Left hindlimb (tissue), 1 donor: Measurements from ENCODE around the gene NDUFV3.
"Not testable (repeated sequence)": the region's sequence is repeated elsewhere in the genome, so short reads cannot be mapped to it uniquely, and the experiment has no call there.

Source experiments
- DNase-seq: peaks from one replicate; pipeline ENCODE4 v3.0.0-alpha.2; 2018

The NDUFV3 gene

DNA sequence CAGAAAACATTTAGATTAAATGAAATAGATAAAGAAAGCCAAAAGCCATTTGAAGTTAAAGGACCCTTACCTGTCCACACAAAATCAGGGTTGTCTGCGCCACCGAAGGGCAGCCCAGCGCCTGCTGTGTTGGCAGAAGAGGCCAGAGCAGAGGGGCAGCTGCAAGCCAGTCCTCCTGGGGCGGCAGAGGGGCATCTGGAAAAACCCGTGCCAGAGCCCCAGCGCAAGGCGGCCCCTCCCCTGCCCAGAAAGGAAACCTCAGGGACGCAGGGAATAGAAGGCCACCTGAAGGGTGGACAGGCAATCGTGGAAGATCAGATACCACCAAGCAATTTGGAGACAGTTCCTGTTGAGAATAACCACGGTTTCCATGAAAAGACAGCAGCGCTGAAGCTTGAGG, 10.7 kb downstream of the NDUFV3 start:
- no peak for DNase-seq

DNA sequence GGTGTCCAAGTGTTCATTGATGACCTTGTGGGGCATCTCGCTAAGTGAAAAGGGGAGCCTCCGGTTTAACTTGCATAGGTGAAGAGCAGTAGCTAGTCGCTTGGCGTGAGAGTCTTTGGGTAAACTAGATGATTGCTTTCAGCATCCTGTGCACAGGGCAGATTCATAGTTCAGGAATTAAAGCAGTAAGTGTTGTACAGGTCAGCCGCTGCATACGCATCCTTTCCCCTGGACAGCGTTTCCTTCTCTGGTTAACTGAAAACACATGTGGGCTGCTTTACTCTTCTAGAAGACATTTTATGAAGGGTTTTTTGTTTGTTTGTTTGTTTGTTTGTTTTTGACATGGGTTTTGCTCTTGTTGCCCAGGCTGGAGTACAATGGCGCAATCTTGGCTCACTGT, 12.1 kb downstream of the NDUFV3 start:
- no peak for DNase-seq

DNA sequence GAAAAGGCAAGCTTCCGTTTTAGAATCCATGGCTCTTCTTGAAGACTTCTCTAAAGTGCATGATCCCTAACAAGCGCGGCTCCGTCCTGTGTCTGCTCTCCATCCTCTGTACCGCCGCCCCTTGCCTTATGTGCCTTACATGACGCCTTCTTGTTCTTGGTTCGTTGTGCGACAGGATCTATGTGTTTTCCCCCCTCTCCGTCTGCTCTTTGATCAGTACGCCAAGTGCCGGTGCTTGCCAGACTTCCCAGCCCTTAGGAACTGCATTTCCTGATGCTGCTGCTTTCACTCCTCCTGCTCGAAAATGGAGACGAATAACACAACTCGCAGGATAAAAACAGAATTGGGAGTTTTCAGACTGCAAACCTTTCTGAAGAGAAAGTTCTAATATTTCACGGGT, 13.1 kb downstream of the NDUFV3 start:
- DNase-seq = no peak

DNA sequence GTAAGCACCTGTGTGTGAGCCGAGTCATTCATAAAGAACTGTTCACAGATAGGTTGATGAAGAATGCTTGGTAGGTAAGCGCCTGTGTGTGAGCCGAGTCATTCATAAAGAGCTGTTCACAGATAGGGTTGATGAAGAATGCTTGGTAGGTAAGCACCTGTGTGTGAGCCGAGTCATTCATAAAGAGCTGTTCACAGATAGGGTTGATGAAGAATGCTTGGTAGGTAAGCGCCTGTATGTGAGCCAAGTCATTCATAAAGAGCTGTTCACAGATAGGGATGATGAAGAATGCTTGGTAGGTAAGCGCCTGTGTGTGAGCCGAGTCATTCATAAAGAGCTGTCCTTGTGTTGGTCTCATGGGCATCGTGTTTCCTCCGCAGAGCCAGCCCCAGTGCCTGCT, 15.4 kb downstream of the NDUFV3 start:
- not testable (repeated sequence) for DNase-seq

- DNase-seq = not testable (repeated sequence)
Measured at GRCh38 chr21:42911920-42912319, 18.8 kb downstream of the NDUFV3 start.

- DNase-seq = no peak
Measured at GRCh38 chr21:42913476-42913875, 20.4 kb downstream of the NDUFV3 start.

- DNase-seq = no peak
Measured at GRCh38 chr21:42918291-42918690, 25.2 kb downstream of the NDUFV3 start.

- no peak for DNase-seq
Measured at GRCh38 chr21:42921927-42922326, 28.8 kb downstream of the NDUFV3 start.

- DNase-seq = no peak
Measured at GRCh38 chr21:42922918-42923317, 29.8 kb downstream of the NDUFV3 start.

DNA sequence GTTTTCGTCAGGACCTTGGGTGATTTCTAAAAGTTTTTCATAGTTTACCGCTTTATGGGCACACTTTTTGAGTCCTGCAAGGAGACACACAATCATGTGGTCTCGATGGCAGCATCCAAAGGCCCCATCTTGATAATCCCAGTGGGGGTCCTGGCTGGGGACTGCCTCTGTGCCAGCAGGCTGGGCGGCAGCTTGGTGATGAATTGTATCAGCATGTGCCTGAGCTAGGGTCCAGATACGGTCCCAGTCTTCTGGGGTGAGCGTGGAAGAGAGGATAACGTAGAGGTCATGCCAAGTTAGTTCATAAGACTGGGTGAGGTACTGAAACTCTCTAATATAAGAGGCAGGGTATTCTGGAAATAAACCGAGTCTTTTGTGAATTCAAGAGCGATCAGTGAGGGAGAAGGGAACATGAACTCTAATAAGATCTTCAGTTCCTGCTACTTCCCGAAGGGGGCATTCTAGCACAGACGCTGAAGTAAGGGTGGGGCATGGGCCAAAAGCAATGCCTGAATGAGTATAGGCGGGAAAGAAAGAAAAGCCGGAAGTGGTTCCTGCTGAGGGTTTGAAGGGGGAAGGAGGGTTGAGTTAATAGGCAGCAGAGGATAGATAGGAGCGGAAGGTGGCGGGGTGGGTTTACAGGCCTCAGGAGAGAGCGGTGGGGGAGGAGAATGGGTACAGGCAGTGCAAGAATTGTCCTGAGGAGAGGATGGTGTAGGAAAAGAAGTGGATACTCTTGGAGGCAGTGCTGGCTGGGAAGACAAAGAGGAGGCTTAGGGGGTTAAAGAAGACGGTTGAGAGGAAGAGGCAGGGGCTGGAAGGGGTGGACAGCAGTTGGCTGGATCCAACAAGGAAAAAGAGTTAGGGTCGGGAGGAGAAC, 30.7 kb downstream of the NDUFV3 start:
- DNase-seq = peak; percentile 85

DNA sequence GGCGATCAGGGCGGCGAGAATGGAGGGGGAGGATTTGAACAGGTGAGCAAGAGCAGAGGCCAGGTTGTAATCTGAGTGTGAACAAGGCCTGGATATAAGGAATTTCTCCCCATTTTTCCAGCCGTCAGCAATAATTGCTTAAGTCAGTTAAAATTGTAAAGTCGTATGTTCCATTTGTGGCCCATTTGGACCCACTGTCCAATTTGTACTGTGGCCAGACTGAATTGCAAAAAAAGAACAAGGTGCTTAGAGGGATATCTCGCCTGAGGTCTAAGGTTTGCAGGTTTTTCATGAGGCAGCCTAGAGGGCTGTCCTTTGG, 31.3 kb downstream of the NDUFV3 start:
- DNase-seq = no peak

- DNase-seq = no peak
Measured at GRCh38 chr21:42925114-42925926, 32.2 kb downstream of the NDUFV3 start, which contains the start of gene ERVH48-1. Gene ERVH48-1 (minus strand): TSS chr21:42925630. CDS start chr21:42919006, 6,624 bp downstream.

- not testable (repeated sequence) for DNase-seq
Measured at GRCh38 chr21:42927474-42928200, 34.5 kb downstream of the NDUFV3 start.

- DNase-seq = no peak
Measured at GRCh38 chr21:42929969-42930368, 36.9 kb downstream of the NDUFV3 start.

DNA sequence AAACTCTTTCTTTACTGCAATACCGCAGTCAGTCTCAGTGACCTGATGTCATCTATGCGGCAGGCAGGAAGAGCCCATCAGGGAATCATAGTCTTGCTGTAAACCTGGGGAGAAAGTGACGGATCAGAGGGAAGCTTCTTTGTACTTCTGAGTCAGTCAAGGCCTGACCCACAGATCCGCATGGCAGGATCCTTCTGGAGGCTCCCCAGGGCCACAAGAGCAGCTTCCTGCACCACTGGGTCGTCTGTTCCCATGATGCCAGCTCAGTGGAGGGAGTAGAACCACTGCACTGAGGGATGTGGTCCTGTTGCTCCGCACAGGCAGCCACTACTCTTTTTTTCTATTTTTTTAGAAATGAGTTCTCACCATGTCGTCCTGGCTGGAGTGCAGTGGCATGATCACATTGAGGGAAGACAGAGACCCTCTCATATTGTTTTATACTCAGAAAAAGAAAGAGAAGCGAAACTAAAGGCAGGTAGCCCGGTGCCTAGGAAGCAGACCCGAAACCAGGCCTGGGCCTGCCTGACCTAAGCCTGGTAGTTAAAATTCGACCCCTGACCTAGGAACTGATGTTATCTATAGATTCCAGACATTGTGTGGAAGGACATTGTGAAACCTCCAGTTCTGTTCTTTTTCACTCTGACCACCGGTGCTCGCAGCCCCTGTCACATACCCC, 38.6 kb downstream of the NDUFV3 start:
- no peak for DNase-seq

DNA sequence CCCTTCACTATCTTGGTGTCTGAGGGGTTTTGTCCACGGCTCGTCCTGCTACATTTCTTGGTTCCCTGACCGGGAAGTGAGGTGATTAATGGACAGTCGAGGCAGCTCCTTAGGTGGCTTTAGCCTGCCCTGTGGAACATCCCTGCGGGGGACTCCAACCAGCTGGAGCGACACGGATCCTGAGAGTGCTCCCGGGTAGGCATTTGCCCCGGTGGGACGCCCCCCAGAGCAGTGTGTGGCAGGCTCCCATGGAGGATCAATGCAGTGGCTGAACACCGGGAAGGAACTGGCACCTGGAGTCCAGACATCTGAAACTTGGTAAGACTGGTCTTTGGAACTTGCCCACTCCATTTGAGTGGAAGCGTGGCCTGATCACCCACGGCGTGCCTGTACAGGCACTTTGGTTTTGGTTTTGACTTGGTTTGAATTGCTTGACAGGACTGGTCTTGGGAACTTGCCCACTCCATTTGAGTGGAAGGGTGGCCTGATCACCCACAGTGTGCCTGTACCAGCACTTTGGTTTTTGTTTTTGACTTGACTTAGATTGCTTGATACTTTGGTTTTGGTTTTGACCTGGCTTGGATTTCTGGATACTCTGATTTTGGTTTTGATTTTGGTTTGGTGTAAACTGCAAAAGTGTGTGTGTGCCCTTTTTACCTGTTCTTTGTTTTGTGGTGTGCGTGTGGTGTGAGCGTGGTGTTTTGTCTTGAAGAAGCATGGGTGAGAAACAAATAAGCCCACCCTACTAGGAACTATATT, 39.4 kb downstream of the NDUFV3 start:
- not testable (repeated sequence) for DNase-seq

DNA sequence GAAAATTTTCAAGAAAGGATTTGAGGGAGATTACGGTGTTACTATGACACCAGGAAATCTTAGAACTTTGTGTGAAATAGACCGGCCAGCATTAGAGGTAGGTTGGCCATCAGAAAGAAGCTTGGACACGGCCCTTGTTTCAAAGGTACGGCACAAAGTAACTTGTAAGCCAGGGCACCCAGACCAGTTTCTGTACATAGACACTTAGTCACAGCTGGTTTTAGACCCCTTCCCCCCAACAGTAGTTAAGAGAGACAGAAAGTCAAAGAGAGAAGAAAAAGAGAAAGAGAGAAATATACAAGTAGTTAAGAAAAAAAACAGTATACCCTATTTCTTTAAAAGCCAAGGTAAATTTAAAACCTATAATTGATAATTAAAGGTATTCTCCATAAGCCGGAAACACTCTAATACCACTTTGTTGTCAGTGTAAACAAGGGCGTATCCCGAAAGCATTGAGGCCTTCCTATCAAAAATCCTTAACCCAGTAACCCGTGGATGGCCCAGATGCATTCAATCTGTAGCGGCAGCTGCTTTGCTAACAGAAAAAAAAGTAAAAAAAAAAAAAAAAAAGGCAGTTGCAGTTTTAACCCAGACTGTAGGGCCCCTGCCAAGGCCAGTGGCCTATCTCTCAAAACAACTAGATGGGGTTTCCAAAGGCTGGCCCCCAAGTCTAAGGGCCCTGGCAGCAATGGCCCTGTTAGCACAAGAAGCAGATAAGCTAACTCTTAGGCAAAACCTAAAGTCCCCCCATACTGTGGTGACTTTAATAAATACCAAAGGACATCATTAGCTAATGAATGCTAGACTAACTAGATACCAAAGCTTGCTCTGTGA, 40.2 kb downstream of the NDUFV3 start:
- DNase-seq = not testable (repeated sequence)

GRCh38 chr21:42933973-42934372, 40.9 kb downstream of the NDUFV3 start:
- not testable (repeated sequence) for DNase-seq

- DNase-seq = not testable (repeated sequence)
Measured at GRCh38 chr21:42936360-42936759, 43.3 kb downstream of the NDUFV3 start.

GRCh38 chr21:42937034-42937940, 44.2 kb downstream of the NDUFV3 start:
- not testable (repeated sequence) for DNase-seq
